Tongue (tissue), 2 donors: Measurements from ENCODE around the gene CCL8. TPM values are rescaled to one million over a fixed set of nuclear protein-coding genes. Genes with fewer than 3 reads are reported as not detected.

Experiments used
- DNase-seq: peaks from one replicate; pipeline ENCODE4 v3.0.0-alpha.2; 2015
- total RNA-seq: library from RNA; depleted of rRNA; stranded (reverse); fragments of >200 nt; gene quantifications from one replicate; pipeline ENCODE4 v1.2.3, GENCODE V29; 2014

Gene CCL8
- total RNA-seq, 1 donor from 2014 or later = 0.51 TPM

DNA sequence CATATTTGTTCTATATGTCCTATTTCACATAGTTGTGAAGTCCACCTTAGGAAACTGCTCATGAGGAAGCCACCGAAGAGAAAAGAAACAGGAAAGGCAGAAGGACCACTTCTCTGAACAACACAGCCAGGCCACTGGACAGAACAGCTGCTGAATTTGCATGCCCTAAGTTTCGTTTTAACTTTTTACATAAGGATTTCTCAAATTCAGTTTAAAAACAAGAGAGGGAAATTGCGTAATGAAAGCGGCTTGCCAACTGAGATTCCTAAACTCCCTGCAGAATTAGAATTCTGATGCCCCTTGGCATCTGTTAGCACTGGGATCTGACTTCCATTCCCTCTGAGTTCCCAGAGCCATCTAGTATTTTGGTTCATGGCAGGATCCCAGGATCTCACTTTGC, 5.0 kb upstream of the CCL8 start:
- peak; percentile 84 for DNase-seq

DNA sequence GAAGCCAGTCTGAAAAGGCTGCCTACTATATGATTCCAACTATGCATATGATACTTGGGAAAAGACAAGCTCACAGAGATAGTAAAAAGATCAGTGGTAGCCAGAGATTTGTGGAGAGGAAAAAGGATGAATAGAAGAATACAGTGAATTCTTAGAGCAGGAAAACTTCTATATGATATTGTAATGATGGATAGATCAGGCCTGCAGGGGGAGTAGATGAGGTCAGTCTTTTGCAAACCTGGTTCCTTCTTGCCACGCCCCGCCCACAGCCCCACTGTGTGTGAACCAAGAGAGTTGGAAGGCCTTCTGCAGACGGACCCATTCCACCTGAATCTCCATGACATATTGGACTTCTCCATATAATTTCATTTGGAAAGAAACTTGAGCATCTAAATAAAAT, 761 bp upstream of the CCL8 start:
- no peak for DNase-seq

DNA sequence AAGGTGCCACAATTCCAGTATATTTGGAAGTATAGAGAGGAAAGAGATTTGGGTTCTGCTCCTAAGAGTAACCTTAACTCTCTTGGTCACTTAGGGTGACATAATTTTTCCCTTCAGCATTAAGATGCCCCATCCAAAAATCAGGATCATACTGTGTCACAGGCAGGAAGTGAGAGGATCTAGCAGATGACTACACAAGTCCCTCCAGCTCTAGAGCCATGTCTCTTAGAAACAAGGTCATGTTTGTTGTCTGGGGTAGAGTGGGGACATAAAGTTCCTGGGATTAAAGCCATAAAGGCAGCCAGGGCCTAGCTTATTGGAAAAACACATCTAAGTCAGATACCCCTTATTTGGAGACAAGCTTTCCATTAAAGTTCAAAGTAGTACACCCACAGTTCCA, 2.7 kb downstream of the CCL8 start:
- DNase-seq = no peak

DNA sequence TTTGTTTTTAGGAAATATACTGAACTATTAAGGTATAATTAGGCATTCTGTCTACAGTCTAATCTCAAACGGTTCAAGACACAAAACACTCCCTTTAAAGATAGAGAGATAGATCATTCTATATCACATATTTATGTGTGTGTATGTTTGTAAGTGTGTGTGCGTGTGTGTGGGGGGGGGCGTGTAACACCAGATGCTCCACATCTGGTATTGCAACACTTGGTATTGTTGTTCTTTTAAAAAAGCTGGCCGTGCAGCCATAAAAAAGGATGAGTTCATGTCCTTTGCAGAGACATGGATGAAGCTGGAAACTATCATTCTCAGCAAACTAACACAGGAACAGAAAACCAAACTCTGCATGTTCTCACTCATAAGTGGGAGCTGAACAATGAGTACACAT, 8.3 kb downstream of the CCL8 start:
- DNase-seq = peak; percentile 51

DNA sequence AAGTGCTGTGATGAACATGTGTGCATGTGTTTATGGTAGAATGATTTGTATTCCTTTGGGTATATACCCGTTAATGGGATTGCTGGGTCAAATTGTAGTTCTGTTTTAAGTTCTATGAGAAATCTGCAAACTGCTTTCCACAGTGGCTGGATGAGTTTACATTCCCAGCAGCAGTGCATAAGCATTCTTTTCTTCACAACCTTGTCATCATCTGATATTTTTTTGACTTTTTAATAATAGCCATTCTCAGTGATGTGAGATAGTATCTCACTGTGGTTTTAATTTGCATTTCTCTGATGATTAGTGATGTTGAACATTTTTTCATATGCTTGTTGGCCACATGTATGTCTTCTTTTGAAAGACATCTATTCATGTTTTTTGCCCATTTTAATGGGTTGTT, 18.5 kb downstream of the CCL8 start:
- no peak for DNase-seq

DNA sequence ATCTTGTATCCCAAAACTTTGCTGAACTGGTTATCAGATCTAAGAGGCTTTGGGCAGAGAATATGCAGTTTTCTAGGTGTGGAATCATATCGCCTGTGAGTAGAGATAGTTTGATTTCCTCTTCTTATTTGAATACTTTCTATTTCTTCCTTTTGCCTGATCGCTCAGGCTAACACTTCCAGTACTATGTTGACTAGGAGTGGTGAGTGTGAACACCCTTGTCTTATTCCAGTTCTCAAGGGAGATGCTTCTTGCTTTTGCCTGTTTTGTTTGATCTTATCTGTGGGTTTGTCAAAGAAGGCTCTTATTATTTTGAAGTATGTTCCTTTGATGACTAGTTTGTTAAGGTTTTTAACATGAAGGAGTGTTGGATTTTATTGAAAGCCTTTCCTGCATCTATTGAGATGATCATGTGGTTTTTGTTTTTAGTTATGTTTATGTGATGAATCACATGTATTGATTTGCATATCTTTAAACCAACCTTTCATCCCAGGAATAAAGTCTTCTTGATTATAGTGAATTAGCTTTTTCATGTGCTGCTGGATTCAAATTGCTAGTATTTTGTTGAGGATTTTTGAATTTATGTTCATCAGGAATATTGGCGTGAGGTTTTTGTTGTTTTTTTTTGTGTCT, 20.0 kb downstream of the CCL8 start:
- DNase-seq = no peak

DNA sequence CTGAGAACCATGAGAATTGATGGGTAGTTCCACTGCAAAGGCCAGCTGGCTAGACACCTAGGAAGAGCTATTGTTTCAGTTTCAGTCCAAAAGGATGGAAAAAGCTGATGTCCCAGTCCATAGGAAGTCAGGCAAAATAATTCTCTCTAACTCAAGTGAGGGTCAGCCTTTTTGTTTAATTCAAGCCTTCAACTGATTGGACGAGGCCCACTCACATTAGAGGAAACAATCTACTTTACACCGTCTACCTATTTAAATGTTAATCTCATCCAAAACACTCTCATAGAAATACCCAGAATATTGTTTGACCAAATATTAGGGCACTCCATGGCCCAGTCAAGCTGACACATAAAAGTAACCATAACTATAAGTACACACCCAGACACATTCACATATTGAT, 22.7 kb downstream of the CCL8 start:
- DNase-seq = no peak

DNA sequence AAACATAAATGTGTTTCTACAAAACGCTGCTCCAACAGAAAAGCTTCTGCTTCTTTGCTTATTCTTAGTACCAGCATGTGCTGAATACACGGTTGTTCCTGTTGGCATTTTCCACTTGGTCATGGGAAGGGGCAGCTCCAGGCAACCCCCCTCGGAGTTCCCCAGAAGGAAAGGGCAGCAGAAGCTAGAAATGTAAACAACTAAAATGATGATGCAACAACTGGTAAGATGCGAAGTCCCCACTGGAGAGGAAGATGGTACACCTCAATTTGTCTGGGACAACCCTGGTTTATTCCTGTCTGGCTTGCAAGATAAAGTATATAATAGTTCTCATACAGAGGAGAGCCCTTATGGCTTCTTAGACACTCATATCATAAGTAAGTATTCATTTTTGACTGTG, 27.8 kb downstream of the CCL8 start:
- DNase-seq = no peak

DNA sequence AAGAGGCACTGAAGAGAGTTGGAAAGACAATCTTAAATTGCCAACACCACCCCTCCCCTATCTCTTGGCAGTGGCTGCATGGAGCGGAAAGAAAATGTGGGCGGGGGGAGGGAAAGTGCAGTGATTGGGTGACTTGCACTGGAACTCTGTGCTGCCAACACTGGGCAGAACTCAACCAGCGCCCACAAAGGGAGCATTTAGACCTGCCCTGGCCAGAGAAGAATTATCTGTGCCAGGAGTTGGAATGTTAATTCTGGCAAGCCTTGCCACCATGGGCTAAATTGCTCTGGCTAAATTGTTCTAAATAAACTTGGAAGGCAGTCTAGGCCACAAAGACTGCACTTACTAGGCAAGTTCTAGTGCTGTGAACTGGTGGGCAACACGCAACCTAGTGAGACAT, 30.5 kb downstream of the CCL8 start:
- no peak for DNase-seq

DNA sequence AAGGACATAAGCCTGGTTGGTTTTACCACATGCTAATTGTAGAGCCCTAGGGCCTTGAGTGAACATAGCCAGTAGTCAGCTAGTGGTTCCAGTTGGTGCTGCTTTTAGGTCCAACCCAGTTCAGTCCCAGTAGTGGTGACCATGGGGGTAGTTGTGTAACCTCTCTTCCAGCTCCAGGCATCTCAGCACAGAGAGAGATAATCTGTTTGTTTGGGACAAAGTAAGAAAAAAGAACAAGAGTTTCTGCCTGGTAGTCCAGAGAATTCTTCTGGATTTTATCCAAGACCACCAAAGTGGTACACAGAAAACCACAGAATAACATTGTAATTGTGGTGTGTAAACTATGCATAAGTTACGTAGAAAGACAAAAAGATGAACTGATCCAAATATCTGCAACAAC, 31.9 kb downstream of the CCL8 start:
- DNase-seq = no peak

DNA sequence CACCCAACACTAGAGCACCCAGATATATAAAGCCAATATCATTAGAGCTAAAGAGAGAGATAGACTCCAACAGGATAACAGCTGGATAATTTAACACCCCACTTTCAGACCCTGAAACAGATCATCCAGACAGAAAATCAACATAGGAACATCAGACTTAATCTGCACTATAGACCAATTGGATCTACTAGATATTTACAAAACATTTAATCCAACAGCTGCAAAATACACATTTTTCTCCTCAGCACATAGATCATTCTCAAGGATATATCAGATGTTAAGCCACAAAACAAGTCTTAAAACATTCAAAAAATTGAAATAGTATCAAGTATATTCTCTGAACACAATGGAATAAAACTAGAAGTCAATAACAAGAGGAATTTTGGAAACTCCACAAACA, 33.0 kb downstream of the CCL8 start:
- no peak for DNase-seq

DNA sequence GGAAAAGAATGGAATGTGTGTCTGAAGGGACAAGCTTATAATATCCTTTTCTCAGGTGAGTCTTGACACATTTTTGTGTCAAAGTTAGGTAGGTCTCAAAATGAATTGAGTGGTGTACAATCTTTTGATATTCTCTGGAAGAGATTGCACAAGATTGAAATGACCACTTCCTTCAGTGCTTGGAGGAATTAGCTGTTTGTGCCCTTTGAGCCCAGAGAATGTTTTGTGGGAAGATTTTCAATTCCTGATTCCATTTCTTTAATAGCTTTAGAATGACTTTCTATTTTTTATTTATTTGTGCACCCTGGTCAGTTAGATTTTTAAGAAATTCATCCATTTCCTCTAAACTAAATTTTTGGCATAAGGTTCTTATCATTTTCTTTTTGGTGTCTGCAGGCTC, 35.4 kb downstream of the CCL8 start:
- no peak for DNase-seq

DNA sequence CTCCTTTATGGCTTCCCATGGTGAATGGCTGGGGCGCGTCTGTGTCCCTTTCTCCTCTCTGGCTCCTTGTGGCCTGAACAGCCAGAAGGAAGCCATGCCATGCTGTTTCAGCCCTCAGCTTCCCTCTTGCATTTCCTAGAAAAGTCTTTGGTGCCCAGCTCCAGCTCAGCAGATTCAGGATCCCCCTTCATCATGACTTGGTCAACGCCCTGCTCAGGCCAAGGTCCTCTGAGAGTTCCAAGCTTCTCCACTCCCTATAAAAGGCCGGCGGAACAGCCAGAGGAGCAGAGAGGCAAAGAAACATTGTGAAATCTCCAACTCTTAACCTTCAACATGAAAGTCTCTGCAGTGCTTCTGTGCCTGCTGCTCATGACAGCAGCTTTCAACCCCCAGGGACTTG, 37.0 kb downstream of the CCL8 start, which contains the start of gene CCL13:
Gene CCL13, plus strand, starts transcription at position 287 of the 400 bp plus-strand sequence. Its CDS starts 47 bp downstream, at position 334.
- DNase-seq = no peak

DNA sequence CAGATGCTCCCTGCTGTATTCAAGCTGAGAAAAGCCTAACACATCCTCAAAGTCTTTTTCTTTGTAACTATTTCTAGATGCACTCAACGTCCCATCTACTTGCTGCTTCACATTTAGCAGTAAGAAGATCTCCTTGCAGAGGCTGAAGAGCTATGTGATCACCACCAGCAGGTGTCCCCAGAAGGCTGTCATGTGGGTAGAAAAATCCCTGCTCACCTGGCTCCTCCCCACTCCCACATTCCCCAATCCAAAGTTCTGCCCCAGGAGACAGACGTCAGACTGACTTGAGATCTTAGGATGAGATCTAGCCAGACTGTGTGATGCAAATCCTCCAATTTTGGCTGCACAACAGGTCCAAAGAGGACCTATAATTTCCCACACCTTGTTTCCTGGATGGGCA, 38.2 kb downstream of the CCL8 start:
- no peak for DNase-seq

DNA sequence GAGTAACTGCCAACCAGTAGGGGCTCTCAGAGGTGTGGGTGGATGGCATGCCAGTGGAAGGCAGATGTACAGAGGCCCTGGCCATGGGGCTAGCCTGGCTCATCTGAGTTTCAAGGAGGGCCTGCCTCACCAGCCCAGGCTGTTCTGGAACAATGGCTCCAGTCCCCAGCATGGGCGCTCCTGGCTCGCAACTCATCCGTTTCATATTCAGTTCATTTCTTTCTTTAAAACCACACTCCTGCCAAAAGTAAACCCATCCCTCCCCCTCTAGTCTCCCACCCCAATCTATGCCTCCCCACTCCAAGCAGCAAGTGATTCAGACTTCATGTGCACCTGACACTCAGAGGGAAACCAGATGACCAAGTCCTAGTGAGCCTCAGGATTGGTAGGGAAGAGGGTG, 39.4 kb downstream of the CCL8 start:
- DNase-seq = no peak

DNA sequence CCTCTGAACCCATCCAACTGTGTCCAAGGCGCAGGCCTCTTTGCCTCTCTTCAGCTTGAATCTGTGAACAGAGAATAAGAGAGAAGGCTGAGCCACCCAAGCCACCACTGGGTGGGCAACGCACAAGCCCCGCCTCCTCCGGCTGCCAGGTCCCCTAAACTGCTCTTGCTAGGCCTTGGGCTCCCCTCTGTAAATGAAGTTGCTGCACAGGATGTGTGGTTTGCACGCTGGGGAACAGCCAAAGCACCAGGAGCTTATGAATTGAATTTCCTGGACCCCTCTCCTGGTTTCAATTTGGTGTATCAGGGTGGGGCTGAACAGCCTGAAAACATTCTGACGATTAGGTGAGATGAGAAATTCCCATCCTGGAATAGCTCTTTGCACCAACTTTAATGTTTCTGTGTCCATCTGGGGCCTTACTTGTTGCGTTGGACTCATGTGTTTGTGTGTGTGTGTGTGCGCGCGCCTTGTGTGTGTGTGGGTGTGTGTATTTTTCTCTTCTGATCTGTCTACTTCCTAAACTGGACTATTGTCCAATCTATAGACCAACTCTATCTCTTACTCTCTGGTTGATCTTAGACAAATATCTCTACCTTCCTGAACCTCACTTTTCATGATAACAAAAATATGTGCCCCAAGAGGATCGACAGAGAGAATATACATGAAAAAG, 41.5 kb downstream of the CCL8 start:
- DNase-seq = no peak

DNA sequence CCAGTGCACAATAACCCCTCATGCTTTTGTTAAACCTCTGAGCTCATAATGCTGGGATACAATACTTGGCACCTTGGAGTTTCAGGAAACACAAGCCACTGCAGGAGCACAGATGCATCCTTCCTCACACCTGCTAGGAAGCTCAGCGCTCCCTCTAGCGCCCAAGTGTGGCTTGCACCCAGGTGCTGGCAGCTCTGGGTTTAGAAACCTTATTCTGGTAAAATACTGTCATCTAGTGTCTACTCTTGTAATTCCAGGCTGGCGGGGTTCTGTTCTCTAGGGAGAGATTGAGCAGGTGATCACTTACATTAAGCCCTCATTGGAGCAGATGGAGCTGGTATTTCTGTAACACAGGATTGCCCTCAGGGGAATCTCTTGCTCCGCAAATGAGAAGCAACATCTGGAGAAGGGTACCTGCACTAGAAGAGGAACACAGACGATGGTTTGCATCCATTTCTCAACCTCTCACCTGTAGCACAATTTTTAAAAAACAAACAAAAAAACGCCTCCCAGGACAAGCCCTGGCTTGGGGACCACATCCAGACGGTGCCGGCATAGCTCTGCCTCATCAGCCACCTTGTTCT, 42.3 kb downstream of the CCL8 start:
- peak; percentile 96 for DNase-seq

DNA sequence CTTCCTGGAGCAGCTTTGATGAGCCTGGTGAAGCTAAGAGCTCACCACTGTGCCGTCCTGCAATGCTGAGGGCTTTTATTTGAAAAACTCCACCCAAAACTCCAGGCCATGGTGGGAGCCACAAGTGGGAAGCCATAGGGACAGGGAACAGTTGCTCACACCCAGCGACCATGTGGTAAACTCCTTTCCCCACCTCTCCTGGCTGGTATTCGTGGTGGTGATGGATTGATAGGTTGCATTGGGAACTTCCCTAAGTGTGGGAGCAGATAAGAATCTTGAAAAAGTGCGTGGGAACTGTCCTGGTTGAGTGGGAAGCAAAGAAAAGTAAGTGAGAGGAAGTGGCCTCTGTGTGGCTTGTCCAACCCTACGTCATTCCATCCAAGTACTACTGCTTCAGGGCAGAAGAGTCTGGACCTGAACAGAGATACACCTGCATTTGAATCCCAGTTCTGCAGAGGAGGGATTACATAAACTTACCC, 44.0 kb downstream of the CCL8 start, which contains the start of gene CCL1:
Gene CCL1, minus strand, starts transcription at position 51 of the 479 bp plus-strand sequence. CDS start 72 bp downstream, outside the sequence.
- DNase-seq = no peak

DNA sequence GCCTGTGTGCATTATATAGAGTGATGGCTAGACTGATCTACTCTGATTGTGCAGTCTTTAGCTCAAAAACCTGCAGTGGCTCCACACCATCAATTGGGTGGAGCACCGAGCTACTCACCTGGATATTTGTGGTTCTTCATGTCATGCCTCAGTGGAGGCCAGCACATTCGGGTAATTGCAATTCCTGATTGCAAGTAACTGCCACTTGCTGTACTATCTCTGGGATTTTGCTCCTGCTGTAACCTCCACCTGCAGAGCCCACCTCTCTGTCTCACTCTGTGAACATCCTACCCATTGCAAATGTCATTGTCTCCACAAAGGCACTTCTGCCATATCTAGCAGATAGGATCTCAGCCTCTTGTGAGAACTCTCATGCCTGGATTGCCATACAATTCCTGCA, 45.5 kb downstream of the CCL8 start:
- DNase-seq = no peak

DNA sequence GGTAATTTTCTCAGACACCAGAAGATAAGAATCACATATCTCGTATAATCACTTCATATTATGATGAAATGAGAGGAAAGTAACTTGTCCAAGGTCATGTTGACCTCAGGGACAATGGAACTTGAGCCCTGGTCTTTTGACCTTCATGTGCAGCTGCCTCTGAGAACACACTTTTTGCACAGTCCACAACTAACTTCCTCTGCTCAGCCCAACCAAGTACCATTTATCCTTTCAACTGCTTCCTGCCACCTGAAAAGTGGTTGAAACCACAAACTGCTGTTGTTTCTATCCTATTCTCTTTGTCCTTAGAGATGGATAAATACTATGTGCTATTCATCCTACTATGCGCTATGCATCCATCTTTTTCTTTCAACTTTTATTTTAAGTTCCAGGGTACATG, 46.1 kb downstream of the CCL8 start:
- no peak for DNase-seq

DNA sequence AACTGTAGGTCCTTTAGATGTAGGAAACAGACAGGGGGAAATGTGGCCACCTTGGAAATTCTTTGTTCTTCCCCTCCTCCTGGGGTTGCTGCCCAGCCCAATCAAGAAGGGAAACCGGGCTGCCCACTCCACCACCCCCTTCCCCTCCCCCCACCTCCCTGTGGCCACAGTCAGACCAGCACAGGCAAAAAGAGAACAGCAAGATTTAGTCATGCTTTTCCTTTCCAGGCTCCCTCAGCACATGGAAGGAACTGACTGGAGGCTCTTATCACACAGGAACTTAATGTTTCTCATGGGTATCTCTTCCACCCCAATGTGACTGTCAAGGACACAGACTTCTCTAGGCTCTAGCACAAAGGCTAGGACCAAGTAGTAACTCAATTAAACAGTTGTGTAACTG, 46.8 kb downstream of the CCL8 start:
- DNase-seq = no peak

DNA sequence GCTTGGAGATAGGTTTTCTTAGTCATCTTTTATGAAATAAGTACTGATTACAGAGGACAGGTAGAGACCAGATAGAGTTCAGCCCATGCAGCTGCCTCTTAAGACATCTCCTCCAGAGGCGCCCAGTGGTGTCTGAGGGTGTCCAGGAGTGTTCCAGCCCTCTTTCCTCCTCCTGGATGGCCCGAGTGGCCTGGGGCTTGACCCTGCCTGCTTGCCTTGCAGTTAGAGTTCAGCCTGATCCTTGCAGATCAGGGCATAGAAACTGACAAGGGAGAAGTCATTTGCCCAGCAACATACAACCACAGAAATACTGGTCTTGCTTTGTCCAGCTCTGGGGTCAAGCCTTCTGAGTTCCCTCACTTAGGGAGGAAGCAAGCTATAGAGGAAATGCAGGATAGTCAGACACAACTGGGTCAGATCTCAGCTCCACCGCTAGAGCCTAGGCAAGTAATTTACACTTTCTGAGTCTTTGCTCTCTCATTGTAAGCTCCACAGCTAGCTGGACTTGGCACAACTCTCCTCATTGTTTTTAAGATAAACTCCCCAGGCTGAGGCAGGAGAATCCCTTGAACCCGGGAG, 47.4 kb downstream of the CCL8 start:
- DNase-seq = no peak

DNA sequence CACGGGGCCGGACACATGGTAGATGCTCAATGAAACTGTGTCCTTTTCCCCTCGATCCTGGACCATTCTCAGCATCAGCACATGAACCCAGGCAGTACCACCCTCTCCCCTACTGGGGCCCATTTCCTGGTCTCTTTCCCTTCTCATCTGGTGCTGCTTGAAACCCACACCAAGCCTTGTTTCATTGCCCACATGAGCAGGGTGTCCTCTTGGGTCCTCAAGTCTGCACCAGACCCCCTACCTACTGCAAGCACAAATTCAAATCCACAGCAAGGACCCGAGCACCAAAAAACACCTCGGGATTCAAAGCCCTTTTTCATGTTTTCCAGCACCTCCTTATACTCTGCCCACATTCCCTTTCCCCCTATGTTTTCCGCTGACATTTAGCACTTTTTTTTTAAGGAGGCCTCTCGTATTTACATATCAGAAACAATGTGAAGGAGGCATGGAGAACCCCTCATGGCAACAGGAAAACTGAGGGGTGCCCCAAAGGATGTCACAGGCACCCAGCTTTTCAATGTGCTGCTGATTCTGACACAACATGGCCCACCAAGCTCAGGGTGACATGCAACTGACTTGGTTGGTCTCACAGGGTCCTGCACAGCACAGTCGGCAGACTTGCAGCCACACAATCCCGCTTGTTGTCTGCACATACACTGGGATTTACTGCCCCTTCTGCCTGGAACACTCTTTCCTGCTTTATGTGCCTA, 48.4 kb downstream of the CCL8 start:
- DNase-seq = no peak
